ENCODE data around the gene C20orf204. TPM values are rescaled to one million over a fixed set of nuclear protein-coding genes. Genes with fewer than 3 reads are reported as not detected.

Gene C20orf204
- total RNA-seq = 5.8 and 6.0 TPM in 2 replicates
- 2.8 and 4.5 TPM in 2 replicates for polyA plus RNA-seq
- polyA plus RNA-seq (2011; cell fraction: cytosol; rRNA removed) = 0.79 and 1.2 TPM in 2 replicates
- 2.4 and 2.8 TPM in 2 replicates for polyA plus RNA-seq (2011; cell fraction: nucleus; rRNA removed)
- 0.66 and 1.6 TPM in 2 replicates for polyA plus RNA-seq (2012)
- polyA minus RNA-seq = 1.0 and 1.5 TPM in 2 replicates
- 1.7 TPM for polyA minus RNA-seq (2011; cell fraction: cytosol; rRNA and poly(A)+ RNA removed)
- 2.2 and 4.4 TPM in 2 replicates for polyA minus RNA-seq (2011; cell fraction: nucleus; rRNA and poly(A)+ RNA removed)
- Bru-seq, nascent RNA = percentile 31 among the genes with signal in this experiment
- percentile 49 among the genes with signal in this experiment for BruChase-seq, experiment 1, labeled RNA remaining after a 6-hour chase
- percentile 44 among the genes with signal in this experiment for BruChase-seq, experiment 2, labeled RNA remaining after a 2-hour chase
- long read RNA-seq, transcript C20orf204-201 (2 exons, 1,466 nt) = major isoform, 6 of 12 reads
- long read RNA-seq, partial matches to known transcripts = 0 of 12 reads
- long read RNA-seq, other reads (novel, unspliced or antisense) = 3 of 12 reads

DNA sequence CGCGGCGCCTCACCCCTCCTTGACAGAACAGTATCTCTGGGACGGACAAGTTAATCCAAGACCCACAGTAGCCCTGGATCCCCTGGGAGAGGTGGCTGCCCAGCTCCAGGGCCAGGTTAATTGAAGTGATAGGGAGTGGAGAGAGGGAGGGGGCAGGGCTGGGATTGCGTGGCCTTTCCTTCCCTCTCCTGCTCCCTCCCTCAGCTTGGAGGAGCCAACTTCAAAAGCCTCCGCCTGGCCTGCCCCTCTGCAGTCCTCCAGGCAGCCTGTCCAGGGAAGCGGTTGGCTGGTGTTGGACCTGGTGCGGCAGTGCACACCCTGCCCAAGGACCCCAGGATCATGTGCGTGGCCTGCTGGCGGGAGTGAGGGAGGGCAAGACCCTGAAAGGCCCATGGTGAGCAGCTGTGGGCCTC is at the start of gene C20orf204:
Gene C20orf204, plus strand, starts transcription at position 250 of the 413 bp plus-strand sequence. Its CDS starts 142 bp downstream, at position 392.
- no peak for TF ChIP-seq JUN (IDR thresholded peaks at IDR 0.05; ENCODE audit: borderline replicate concordance, insufficient read depth, insufficient read length, low read depth)
- no peak for TF ChIP-seq GATA2 (IDR thresholded peaks at IDR 0.05; ENCODE audit: insufficient read depth, insufficient read length, low read depth, low read length)
- no peak for TF ChIP-seq MYC (IDR thresholded peaks at IDR 0.05; ENCODE audit: low read depth, low read length)
- peak; percentile 1 for TF ChIP-seq POLR2AphosphoS5 (IDR thresholded peaks at IDR 0.05; ENCODE audit: insufficient read depth, low read depth, low read length)
- TF ChIP-seq CTCF (IDR thresholded peaks at IDR 0.05; ENCODE audit: extremely low read depth in 1 of 2, insufficient read depth in 1 of 2, low read depth in 1 of 2, low read length in 2 of 2) = no peak
- no peak for TF ChIP-seq POLR2A (IDR thresholded peaks at IDR 0.05; ENCODE audit: low read depth, low read length)
- no peak for TF ChIP-seq MAX (IDR thresholded peaks at IDR 0.05; ENCODE audit: insufficient read depth, insufficient read length)
- no peak within 1 kb of the TSS for H3K4me2 ChIP-seq (ENCODE audit: insufficient read depth, low read length)
- no peaks in the 10 kb centered on the region for H3K79me2 ChIP-seq (ENCODE audit: control insufficient read depth, insufficient read depth, low read length)
- no peak within 1 kb of the TSS for H2AFZ ChIP-seq (ENCODE audit: low read depth, low read length)
- dilution Hi-C loops (cut with MboI; ENCODE audit: extremely low pct_ligation_motif_present, low sequenced_read_pairs) = no loop called here
- no peaks in the 10 kb centered on the region for H3K9me3 ChIP-seq (replicated peaks; ENCODE audit: control insufficient read depth, insufficient read depth, low read length)
- DNase-seq (ENCODE audit: low read depth, low spot score) (no peak), FAIRE-seq (no peak)
- H3K27me3 ChIP-seq (ENCODE audit: control insufficient read depth in 2 of 2, insufficient read depth in 2 of 2, low read length in 2 of 2) = no peaks in the 10 kb centered on the region
- peaks cover 25% of the 10 kb centered on the region for H3K4me1 ChIP-seq (ENCODE audit: control insufficient read depth, extremely low read depth, insufficient read depth, low read length)
- POLR2A ChIA-PET = no interaction called here
- no peaks in the 10 kb centered on the region for H4K20me1 ChIP-seq (replicated peaks; ENCODE audit: control insufficient read depth, extremely low read depth, insufficient read depth, low read length)
- H3K9me1 ChIP-seq (replicated peaks; ENCODE audit: control insufficient read depth, extremely low read depth, insufficient read depth, low read length) = no peaks in the 10 kb centered on the region
- intact Hi-C loops (cut with micrococcal nuclease) = no loop called here
- no peak within 1 kb of the TSS for H3K9ac ChIP-seq (replicated peaks; ENCODE audit: extremely low read depth, insufficient read depth, low read length)
- H3K4me3 ChIP-seq (replicated peaks in 1 of 3; ENCODE audit: insufficient read depth in 1 of 3, low read depth in 1 of 3, low read length in 3 of 3) = no peak within 1 kb of the TSS
- H3K36me3 ChIP-seq (ENCODE audit: control insufficient read depth in 2 of 2, extremely low read depth in 1 of 2, insufficient read depth in 2 of 2, low read length in 2 of 2) = peaks cover 0 to 13% of the 10 kb centered on the region in 2 experiments
- CTCF ChIA-PET = interaction anchor here (7.5 kb wide), 1 partner anchor 20 kb away, joined by 412 read pairs; the partner anchor contains the start of genes SOX18 and TCEA2
- BruUV-seq (replicated peaks) = no TSS peak
- no peak within 1 kb of the TSS for H3K27ac ChIP-seq (ENCODE audit: insufficient read depth, low read depth, low read length)

Data from endothelial cell of umbilical vein (primary cell).